NCI-H69 (cell line): ENCODE data around the gene OR2AK2.
A peak's percentile ranks its signal among the peaks of the same experiment; 100 is the strongest.

Experiments used
- DNase-seq: peaks from one replicate; lab custom pipeline; 2025; lab: John Stamatoyannopoulos, UW

The OR2AK2 gene, protein sequence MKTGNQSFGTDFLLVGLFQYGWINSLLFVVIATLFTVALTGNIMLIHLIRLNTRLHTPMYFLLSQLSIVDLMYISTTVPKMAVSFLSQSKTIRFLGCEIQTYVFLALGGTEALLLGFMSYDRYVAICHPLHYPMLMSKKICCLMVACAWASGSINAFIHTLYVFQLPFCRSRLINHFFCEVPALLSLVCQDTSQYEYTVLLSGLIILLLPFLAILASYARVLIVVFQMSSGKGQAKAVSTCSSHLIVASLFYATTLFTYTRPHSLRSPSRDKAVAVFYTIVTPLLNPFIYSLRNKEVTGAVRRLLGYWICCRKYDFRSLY

DNA sequence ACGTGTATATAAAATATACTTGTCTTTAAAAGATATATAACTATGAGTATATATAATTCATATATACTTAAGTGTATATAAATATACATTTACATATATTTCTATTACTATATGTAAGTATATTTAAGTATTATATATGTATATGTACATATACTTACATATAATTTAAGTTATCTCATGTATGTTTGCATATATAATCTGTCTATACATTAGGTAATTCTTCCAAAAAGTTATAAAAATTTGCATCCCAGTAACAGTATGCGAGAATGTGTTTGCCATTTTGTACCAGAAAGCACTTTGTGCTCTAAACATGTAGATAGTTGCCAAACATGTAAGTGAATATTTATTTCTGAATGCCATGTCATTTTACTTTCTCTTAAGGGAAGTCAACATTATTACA lies at the start of gene OR2AK2:
Gene OR2AK2, plus strand, starts transcription at position 301 of the 400 bp plus-strand sequence. CDS start 144 bp downstream, outside the sequence.
- DNase-seq, result no peak

DNA sequence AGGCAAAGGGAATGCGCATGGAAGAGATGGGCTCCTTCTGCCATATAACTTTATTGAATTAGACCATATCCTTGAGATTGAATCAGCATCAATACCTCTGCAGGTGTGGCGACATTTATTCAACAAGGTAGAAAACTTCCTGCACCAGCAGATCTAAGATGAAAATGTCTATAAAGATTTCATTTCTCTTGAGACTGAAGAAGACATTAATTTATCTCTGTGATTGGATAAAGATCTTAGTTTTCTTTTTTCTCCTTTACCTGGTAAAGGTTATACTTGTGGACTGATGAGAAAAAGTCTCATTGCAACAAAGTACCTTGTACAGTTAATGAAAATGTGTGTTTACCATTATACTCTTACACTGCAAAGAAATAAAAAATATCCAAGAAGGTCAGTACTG lies 45.1 kb upstream of the OR2AK2 start, which contains the start of gene OR2T8:
Gene OR2T8, plus strand, starts transcription at position 301 of the 400 bp plus-strand sequence. CDS start 766 bp downstream, outside the sequence.
- DNase-seq, result no peak

DNA sequence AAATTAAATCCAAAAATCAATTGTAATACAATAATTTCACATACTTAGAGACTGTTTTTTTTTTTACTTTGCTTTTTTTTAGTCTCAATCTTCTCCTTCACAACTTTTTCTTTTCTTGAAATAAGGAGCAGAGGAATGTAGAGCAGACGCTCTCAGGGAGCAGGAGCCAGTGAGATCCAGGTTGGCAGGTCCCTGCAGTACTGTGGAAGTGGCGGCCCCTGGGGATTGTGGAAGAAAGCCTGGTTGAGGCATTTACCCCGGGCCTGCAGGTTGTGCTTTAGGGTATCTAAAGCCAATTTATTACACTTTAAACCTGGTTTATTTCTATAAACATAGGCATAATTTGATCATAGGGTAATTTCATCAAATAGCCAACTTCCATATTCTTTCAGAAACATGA lies 41.1 kb upstream of the OR2AK2 start:
- DNase-seq, result no peak

DNA sequence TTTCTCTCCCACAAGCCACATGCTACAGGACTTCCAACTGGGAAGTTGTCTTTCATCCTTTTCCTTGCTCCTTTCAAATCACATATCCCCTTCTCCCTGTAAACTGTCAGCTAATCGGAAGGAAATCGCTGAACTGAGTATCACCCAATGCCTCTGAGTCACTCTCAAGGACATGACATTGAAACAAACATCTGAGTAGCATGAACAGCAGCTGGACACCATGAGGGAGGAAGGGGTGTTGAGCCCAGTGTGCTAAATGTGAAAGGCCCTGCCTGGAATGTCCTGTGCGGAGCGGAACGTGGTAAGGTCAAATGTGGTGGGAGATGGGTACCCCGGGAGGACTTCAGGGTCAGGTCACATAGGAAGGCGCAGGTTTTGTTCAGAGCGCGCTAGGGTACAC lies 40.2 kb upstream of the OR2AK2 start, which contains the start of gene OR2AJ1:
Gene OR2AJ1, plus strand, starts transcription at position 22 of the 400 bp plus-strand sequence. CDS start 8,880 bp downstream, outside the sequence.
- no peak for DNase-seq

DNA sequence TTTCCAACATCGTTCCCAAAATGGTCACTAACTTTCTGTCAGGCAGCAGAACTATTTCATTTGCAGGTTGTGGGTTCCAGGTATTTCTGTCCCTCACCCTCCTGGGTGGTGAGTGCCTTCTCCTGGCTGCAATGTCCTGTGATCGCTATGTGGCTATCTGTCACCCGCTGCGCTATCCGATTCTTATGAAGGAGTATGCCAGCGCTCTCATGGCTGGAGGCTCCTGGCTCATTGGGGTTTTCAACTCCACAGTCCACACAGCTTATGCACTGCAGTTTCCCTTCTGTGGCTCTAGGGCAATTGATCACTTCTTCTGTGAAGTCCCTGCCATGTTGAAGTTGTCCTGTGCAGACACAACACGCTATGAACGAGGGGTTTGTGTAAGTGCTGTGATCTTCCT lies 31.0 kb upstream of the OR2AK2 start:
- DNase-seq, result no peak

DNA sequence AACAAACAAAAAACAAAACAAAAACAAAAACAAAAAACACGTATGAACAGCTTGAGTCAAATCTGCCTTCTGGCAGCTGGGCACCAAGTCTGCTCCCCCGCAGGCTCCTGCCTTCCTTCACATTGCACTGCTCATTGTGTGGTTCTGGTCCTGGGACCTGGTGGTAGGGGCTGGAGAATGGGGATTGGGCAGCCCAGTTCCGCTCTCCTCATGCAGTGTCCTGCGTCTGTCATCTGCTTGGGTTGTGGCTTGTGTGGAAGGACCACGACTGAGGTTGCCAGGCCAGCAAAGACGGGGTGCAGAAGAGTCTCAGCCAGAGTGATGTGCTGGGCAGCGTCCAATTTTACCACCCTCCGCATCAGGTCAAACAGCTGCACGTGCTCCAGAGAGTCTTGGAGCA lies 29.3 kb upstream of the OR2AK2 start:
- DNase-seq, result no peak

DNA sequence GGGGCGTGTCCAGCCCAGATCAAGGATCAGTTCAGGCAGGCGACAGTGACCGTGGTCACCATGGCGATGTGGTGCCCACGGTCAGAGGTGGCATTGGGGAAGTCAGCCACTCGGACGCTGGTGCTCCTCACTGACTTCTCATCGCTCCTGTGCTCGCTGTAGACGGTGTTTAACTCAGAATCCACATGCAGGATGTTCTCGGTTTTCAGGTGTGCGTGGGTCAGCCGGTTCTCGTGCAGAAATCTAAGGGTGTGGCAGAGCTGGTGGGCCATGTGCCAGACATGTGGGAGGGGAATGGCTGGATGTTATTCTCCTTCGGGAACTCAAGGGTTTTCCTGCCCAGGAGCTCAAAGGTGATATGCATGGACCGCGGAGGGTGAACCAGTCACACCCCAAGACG lies 28.6 kb upstream of the OR2AK2 start:
- no peak for DNase-seq

DNA sequence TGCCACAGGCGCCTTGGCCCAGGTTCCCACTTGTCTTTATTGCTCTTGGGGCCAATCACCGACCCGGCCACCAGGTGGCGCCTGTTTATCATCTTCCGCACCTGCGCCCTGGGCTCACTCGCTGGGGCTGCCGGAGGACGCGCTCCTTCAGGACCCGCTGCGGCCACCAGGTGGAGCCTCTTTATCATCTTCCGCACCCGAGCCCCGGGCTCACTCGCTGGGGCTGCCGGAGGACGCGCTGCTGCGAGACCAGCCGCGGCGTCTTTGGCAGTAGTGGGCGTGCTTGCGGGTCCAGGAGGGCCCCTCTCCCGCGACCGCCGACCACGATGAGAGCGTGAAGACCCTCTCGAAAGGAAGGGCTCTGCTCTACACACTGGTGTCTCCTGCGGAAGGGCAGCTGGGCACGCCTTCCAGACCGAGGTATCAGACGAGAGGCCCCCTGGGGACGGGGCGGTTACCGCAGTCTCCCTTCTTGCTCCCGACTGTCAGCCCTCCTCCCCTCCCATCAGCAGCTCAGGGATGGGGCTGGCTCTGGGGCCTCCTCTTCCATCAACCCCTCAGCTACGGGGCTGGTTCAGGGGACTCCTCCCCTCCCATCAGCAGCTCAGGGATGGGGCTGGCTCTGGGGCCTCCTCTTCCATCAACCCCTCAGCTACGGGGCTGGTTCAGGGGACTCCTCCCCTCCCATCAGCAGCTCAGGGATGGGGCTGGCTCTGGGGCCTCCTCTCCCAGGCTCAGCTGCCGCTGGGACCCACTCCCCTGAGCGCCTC lies 27.9 kb upstream of the OR2AK2 start:
- DNase-seq, result peak; percentile 18

DNA sequence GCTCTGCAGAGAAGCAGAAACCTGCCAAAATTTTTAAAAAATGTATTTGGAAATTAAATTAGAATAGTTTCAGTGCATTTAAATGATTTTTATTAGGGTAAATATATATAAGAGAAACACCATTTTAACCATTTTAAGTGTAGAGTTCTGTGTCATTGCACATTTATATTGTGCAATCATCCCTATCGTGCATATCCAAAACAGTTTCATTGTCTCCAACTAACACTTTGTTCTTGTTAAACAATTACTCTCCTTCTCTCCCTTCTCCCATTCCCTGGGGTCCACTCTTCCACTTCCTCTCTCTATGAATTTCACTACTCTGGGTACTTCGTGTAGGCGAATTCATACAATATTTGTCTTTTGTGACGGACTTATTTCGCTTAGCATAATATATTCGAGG lies 22.4 kb upstream of the OR2AK2 start:
- no peak for DNase-seq

DNA sequence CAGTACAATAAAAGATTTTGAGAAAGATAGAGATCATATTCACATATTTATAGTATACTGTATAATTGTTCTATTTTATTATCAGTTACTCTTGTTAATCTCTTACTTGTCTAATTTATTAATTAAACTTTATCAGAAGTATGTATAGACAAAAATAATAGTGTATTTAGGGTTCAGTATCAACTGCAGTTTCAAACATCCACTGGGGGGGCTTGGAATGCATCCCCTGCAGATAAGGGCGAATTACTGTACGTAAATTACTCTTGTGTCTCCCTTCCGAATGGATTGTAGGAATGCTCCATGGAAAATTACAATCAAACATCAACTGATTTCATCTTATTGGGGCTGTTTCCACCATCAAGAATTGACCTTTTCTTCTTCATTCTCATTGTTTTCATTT lies 16.5 kb upstream of the OR2AK2 start, which contains the start of gene OR2L8:
Gene OR2L8, plus strand, starts transcription at position 301 of the 400 bp plus-strand sequence. Its CDS starts 0 bp downstream, at position 301.
- DNase-seq, result no peak

DNA sequence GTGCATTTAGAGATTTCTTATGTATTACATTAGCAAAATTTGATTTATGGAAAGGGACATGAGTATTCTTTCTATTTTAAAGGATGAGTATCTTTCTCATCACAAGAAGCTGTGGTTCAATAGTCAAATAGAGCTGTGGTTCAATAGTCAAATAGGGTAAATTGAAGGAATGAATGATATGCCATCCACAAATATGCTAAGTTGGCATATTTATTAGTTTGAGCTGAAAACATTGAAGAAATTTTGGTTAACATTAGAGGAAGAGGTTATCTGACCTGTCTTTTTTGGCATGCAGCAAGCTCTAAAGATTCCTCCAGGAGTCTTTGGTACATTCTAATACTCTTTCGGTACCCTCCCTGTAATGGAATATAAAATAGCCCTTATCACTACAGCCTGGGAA lies 11.6 kb upstream of the OR2AK2 start:
- DNase-seq, result no peak

DNA sequence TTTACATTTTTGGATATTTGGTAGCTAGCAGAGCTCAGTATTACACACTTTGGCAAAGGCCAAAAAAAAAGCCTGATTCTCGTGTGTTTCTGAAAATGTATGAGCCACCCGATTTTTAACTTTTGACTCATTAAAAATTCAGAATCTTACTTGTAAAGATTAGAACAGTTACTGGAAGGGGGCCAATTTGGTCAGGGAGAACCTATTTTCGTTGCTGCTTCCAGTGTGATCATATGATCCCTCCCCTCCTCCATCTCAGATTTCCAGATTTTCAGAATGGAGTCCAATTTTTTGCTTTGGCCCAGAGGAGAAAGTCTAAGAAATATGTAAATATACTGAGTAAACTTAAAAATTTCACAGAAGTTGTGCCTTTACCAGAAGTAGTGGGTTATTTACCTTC lies 3.2 kb upstream of the OR2AK2 start:
- no peak for DNase-seq

DNA sequence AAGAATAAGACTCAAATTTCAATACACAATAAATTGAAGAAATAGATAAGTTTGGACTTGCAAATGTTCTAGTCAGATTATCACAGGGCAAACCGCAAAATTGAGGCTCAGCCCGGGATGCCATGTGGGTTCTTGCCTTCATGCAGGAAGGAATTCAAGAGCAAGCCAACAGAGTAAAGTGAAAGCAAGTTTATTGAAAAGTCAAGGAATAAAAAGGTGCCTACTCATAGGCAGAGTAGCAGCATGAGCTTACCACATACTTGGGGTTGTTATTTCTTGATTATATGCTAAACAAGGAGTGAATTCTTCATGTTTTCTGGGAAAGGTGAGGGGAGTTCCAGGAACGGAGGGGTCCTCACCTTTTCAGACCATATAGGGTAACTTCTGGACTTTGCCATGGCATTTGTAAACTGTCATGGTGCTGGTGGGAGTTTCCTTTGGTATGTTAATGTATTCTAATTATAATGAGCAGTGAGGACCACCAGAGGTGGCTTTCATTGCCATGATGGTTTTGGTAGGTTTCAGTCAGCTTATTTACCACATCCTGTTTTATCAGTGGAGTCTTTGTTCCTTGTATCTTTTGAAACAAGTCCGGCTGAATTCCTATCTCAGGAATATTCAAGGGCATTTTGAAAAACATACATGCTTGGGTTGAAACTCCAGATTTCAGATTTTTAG lies 2.0 kb upstream of the OR2AK2 start:
- DNase-seq, result no peak

DNA sequence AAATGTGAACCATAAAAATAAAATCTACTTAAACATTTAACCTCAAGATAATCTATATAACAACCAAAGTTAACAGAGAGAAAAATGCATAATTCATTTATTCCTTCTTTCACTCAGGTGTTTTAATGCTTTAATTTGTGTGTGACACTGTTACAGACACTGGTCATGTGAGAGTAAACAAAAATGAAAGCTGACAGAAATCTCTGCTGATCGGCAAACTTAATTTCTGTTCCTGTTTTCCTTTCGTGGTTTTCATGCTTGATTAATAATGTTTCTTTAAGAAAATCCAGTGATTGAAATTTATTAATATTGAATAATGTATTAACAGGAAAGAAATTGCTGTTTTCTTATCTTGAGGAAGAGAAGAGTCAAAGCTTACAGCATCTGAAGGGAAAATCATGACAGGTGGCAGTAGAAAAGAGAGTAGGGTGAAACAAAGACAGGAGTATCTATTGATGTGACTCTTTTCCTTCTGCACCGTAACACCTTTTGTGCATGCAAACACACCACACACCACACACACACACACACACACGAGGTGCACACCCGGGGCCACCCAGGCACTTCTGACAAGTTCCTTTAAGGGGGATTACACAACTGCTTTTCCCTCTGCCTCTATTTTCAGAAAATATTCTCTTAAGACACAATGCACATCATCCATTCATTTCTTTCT lies 1.6 kb downstream of the OR2AK2 start:
- no peak for DNase-seq

DNA sequence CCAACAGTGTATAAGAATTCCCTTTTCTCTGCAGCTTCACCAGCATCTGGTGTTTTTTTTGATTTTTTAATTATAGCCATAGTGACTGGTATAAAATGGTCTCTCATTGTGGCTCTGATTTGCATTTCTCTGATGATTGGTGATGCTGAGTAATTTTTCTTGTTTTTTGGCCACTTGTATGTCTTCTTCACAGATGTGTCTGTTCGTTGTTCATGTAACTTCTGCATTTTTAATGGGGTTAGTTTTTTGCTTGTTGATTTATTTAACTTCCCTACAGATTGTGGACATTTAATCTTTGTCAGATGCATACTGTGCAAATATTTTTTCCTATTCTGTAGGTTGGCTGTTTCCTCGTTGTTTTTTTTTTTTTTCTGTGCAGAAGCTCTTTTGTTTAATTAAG lies 28.0 kb downstream of the OR2AK2 start:
- no peak for DNase-seq

DNA sequence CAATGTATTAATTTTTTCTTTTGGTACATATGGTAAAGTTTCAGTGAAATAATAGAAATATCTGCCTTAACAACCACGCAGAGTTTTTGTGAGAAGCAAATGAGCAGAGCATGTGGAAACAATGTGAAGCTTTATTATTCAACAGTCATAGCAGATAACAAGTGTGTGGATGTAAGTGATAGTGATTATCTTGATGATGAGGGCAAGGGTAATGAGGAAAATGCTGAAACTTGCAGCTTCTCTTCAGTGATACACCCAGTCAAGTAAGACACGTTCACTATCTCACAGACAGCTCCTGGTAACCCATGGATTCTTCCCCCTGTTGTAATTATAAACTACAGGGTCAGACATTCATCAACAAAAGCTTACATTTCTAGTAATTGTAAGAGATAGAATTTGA lies 33.8 kb downstream of the OR2AK2 start:
- DNase-seq, result no peak

DNA sequence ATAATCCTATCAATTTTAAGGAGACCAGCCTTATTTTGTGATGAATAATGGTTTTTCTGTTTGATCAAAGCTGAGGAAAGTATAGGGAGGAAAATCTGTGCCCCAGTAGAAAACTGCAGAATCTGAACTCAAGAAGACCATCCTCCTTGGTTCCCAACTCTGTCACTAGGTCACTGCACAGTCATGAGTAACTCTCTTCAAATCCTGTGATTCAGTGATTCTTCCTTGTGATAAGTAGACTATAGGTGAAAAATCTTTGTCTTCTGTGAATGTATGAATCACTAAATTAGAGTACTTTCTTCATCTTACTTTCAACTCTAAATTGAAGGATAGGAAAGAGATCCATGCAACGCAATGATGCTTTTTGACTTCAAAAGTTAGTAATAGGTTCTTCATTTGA lies 35.1 kb downstream of the OR2AK2 start:
- DNase-seq, result no peak

DNA sequence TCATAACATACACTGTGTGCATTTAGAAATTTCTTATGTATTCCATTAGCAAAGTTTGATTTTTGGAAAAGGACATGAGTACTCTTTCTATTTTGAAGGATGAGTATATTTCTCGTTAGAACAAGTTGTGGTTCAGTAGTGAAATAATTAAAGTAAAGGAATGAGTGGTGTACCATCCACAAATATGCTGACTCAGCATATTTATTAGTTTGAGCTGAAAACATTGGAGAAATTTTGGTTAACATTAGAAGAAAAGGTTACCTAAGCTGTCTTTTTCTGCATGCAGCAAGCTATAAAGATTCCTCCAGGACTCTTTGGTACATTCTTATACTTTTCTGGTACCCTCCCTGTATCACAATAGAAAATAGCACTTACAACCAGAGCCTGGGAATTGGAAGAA lies 42.7 kb downstream of the OR2AK2 start:
- no peak for DNase-seq

DNA sequence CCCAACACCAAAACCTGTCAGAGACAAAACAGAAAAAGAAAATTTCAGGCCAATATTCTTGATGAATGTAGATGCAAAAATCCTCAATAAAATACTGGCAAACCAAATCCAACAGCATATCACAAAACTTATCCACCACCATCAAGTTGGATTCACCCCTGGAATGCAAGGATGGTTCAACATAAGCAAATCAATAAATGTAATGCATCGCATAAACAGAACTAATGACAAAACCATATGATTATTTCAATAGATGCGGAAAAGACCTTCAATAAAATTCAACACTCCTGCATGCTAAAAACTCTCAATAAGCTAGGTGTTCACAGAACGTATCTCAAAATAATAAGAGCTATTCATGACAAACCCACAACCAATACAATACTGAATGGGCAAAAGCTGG lies 44.6 kb downstream of the OR2AK2 start:
- no peak for DNase-seq

DNA sequence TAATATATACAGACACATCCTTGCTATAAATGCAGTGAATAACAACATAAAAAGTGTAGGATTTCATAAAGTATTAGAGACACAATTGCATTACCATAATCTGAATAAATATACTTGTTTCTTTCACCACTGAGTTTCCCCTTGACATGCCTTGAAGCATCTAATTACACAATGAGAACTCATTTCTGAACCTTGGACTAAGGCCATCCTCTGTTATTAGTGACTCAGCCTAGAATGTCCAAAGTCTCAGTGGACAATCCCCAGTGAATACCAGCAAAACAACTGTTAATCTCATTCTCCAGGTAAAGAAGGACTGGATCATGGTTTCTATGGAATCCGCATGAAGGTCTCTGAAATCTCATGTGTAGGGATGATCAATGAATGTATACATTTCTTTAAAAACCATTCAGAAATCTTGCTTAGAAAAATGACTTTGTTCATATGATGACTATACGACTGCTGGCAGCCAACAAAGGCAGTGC lies 48.2 kb downstream of the OR2AK2 start, which contains the start of gene OR2L5:
Gene OR2L5, plus strand, starts transcription at position 432 of the 482 bp plus-strand sequence. CDS start 8,288 bp downstream, outside the sequence.
- no peak for DNase-seq

DNA sequence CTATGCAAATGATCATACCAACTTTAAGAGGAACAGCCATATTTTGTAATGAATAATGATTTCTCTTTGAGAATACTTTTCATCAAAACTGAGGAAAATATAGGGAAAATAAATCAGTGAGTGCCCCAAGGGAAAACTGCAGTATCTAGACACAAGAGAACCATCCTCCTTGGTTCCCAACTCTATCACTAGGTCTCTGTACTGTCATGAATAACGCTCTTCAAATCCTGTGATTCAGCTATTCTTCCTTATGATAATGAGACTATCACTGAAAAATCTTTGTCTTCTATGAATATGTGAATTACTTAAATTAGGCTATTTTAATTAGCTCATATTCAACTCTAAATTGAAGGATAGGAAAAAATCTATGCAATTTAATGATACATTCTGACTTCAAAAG lies 50.8 kb downstream of the OR2AK2 start:
- no peak for DNase-seq
